Transverse colon (tissue), 4 donors: Measurements from ENCODE around the gene KIAA1614. TPM values are rescaled to one million over a fixed set of nuclear protein-coding genes. Genes with fewer than 3 reads are reported as not detected.

ENCODE experiments used
- DNase-seq: peaks from one replicate; pipeline ENCODE4 v3.0.0-alpha.2; 2019
- H3K27ac ChIP-seq, 4 donors: fragments of 200-600 bp; sonication (generic); 2 replicates each; pipeline ENCODE4 v1.5.1; 2016 to 2018; ENCODE audit warnings: inconsistent platforms in 4 of 4
- H3K27me3 ChIP-seq: fragments of 200-600 bp; sonication (generic); 2 replicates; pipeline ENCODE4 v1.5.1; 2017; ENCODE audit warnings: inconsistent platforms
- H3K36me3 ChIP-seq, 4 donors: fragments of 200-600 bp; sonication (generic); 2 replicates each; pipeline ENCODE4 v1.5.1; 2017 to 2019; ENCODE audit warnings: inconsistent platforms in 4 of 4
- H3K4me1 ChIP-seq, 4 donors: fragments of 200-600 bp; sonication (generic); 2 replicates each; pipeline ENCODE4 v1.5.1; 2017 to 2020; ENCODE audit warnings: inconsistent platforms in 4 of 4
- H3K4me3 ChIP-seq, 4 donors: fragments of 200-600 bp; sonication (generic); 1 replicate in 1 of 4; 2 replicates in 3 of 4; pipeline versions ENCODE4 v1.5.1 to v1.6.1; 2017 to 2019; ENCODE audit warnings: inconsistent platforms in 4 of 4
- H3K9me3 ChIP-seq, 2 donors: fragments of 200-600 bp; sonication (generic); 2 replicates each; pipeline ENCODE4 v1.5.1; 2017 to 2019; ENCODE audit warnings: inconsistent platforms in 2 of 2
- EP300 ChIP-seq: sonication (generic); formaldehyde crosslinking; IDR thresholded peaks from one replicate; pipeline ENCODE4 v1.6.1; 2017; ENCODE audit warnings: antibody characterized with exemption, low read depth
- POLR2A ChIP-seq: fragments of 450-650 bp; IDR thresholded peaks from one replicate; pipeline ENCODE4 v1.6.1; 2016; ENCODE audit warnings: antibody characterized with exemption, mild to moderate bottlenecking, moderate library complexity
- POLR2AphosphoS5 ChIP-seq, 3 donors: sonication (generic); formaldehyde crosslinking; IDR thresholded peaks; one replicate each; pipeline ENCODE4 v1.6.1; 2016; ENCODE audit warnings: antibody characterized with exemption in 3 of 3
- WGBS, 2 donors: methylation state at CpG; one replicate each; pipeline ENCODE4 v1.1.5; 2018; ENCODE audit warnings: low coverage in 1 of 2; 5-methylcytosine and 5-hydroxymethylcytosine counted together
- in situ Hi-C, 4 donors: fragments of 200-750 bp; cut with MboI; loops; one replicate each; pipeline versions ENCODE4 v1.15.0 to v1.15.1; 2017; ENCODE audit warnings: low sequenced_read_pairs in 3 of 4, low pct_ligation_motif_present in 1 of 4, low pct_unique_long_range_greater_than_20kb in 1 of 4
- intact Hi-C: fragments of 100-400 bp; cut with DNase I; formaldehyde crosslinking; loops from one replicate; pipeline ENCODE4 v1.15.1; 2023; ENCODE audit warnings: low total_unique reads
- total RNA-seq, 4 donors: library from RNA; depleted of rRNA; stranded (reverse); fragments of >200 nt; gene quantifications; one replicate each; pipeline ENCODE4 v1.1.0, GENCODE V29; 2016
- TF ChIP-seq, protein P1 (sequence below), 5 experiments: fragments of 200-600 bp in 3 of 5; fragments of 450-650 bp in 2 of 5; sonication (generic) in 3 of 5; IDR thresholded peaks; 1 replicate in 2 of 5; 2 replicates in 3 of 5; pipeline ENCODE4 v1.5.1; 2016 to 2017; ENCODE audit warnings: antibody characterized with exemption in 5 of 5, inconsistent platforms in 3 of 5, mild to moderate bottlenecking in 2 of 5, moderate library complexity in 1 of 5

The KIAA1614 gene
- total RNA-seq, 4 donors from 2014 or later: 2.3 to 9.4 (median 2.8) TPM

DNA sequence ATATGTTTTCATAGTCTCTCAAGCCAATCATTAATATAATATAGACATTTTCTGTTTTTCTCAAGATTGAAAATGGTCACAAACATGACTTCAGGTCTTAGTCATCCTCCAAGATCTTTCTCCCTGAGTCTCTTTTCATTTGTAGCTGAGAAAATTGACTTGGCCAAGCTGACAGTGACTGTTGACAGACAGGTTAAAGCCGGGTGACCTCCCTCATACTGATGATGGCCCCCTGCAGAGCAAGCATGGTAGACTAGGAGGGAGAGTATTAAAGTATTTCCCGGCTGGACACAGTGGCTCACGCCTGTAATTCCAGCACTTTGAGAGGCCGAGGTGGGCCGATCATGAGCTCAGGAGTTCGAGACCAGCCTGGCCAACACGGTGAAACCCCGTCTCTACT, 6.8 kb upstream of the KIAA1614 start:
- WGBS, 2 donors: 91% methylated on average over 8 of the region's 8 CpGs; no CpG with 5 or more reads in 1 of the 2 donors
- Histone ChIP-seq H3K4me3 (no peak overlapping the region), H3K9me3 (no peaks in the 10 kb centered on the region), H3K27me3 (no peaks in the 10 kb centered on the region), H3K4me1 (no peaks in the 10 kb centered on the region), H3K27ac (no peak overlapping the region), H3K36me3 (no peaks in the 10 kb centered on the region)
- intact Hi-C loops: loop anchor here (2.0 kb wide), 1 partner anchor 67 kb away; no protein-coding TSS in a partner anchor
- DNase-seq: no peak
- no peak for TF ChIP-seq POLR2AphosphoS5 (IDR thresholded peaks at IDR 0.05)
- TF ChIP-seq POLR2A: no peak
- TF ChIP-seq EP300: no peak
- TF ChIP-seq, protein P1, sequence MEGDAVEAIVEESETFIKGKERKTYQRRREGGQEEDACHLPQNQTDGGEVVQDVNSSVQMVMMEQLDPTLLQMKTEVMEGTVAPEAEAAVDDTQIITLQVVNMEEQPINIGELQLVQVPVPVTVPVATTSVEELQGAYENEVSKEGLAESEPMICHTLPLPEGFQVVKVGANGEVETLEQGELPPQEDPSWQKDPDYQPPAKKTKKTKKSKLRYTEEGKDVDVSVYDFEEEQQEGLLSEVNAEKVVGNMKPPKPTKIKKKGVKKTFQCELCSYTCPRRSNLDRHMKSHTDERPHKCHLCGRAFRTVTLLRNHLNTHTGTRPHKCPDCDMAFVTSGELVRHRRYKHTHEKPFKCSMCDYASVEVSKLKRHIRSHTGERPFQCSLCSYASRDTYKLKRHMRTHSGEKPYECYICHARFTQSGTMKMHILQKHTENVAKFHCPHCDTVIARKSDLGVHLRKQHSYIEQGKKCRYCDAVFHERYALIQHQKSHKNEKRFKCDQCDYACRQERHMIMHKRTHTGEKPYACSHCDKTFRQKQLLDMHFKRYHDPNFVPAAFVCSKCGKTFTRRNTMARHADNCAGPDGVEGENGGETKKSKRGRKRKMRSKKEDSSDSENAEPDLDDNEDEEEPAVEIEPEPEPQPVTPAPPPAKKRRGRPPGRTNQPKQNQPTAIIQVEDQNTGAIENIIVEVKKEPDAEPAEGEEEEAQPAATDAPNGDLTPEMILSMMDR (IDR thresholded peaks at IDR 0.05): no peak
- in situ Hi-C loops: no loop called here

DNA sequence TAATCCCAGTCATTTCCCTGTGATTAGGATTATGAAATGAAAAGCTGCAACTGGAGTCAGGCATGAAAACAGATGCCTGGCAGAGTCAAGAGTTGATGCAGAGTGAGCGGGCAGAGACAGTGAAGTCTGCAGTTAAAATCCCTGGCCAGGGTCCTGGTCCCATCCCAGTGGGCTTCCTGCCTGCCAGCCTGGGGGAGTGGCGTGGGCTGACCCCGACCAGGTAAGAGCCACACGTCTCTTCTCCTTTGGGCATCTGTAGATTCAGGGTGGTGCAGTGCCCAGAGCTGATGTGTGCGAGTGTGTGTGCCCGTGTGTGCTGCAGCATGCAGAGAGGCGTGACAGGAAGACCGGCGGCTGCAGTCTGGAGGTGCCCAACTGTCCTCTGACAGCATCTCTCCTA, 6.2 kb upstream of the KIAA1614 start:
- Histone ChIP-seq H3K27me3 (no peaks in the 10 kb centered on the region), H3K4me1 (peaks cover 0 to 4% (median under 1%) of the 10 kb centered on the region in 4 donors), H3K9me3 (no peaks in the 10 kb centered on the region), H3K36me3 (no peaks in the 10 kb centered on the region), H3K4me3 (no peak overlapping the region), H3K27ac (no peak overlapping the region)
- DNase-seq: no peak
- intact Hi-C loops (loop anchor here (2.0 kb wide), 1 partner anchor 68 kb away; no protein-coding TSS in a partner anchor), in situ Hi-C loops (no loop called here)
- TF ChIP-seq POLR2A (no peak), EP300 (no peak), POLR2AphosphoS5 (IDR thresholded peaks at IDR 0.05) (no peak)
- TF ChIP-seq, protein P1 (IDR thresholded peaks at IDR 0.05): no peak
- WGBS, 2 donors: 93 to 94% methylated on average over 3 to 9 of the region's 9 CpGs

DNA sequence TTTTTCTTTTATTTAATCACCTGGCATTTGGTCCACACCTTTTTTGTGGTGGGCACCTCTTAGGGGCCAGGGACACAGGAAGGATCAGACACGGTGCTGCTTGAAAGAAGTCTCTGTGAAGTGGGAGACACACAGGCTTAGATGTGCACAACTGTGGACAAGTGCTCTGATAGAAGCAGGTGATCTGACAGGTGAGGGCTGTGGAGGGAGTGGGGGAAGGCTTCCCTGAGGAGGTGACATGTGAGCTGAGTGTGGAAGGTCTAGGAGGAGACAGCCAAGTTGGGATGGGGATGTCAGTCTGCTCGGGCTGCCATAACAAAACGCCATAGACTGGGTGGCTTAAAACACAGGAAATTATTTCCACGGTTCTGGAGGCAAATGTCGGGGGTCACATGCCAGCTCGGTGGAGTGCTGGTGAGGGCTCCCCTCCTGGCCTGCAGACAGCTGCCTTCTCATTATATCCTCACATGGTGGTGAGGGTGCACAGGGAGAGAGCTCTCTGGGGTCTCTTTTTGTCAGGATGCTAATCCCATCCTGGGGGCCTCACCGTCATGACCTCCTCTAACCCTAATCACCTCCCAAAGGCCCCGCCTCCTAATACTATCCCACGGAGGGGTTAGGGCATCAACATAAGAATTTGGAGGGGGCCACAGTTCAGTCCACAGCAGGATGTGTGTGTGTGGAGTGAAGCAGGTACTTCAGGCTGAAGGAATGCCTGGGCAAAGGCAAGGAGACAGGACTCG, 5.2 kb upstream of the KIAA1614 start:
- no peak overlapping the region for H3K27ac ChIP-seq
- in situ Hi-C loops (no loop called here), intact Hi-C loops (loop anchor here (2.0 kb wide), 1 partner anchor 69 kb away; no protein-coding TSS in a partner anchor)
- no peak for DNase-seq
- H3K4me1 ChIP-seq: peaks cover 3 to 14% (median 5%) of the 10 kb centered on the region in 4 donors
- H3K9me3 ChIP-seq: no peaks in the 10 kb centered on the region
- TF ChIP-seq POLR2AphosphoS5 (IDR thresholded peaks at IDR 0.05): no peak
- TF ChIP-seq, protein P1 (IDR thresholded peaks at IDR 0.05): no peak
- TF ChIP-seq EP300: no peak
- no peak for TF ChIP-seq POLR2A
- H3K4me3 ChIP-seq: no peak overlapping the region
- WGBS, 2 donors: 86 to 87% methylated on average over 3 to 10 of the region's 10 CpGs
- H3K27me3 ChIP-seq: peaks cover 6% of the 10 kb centered on the region
- H3K36me3 ChIP-seq: no peaks in the 10 kb centered on the region

DNA sequence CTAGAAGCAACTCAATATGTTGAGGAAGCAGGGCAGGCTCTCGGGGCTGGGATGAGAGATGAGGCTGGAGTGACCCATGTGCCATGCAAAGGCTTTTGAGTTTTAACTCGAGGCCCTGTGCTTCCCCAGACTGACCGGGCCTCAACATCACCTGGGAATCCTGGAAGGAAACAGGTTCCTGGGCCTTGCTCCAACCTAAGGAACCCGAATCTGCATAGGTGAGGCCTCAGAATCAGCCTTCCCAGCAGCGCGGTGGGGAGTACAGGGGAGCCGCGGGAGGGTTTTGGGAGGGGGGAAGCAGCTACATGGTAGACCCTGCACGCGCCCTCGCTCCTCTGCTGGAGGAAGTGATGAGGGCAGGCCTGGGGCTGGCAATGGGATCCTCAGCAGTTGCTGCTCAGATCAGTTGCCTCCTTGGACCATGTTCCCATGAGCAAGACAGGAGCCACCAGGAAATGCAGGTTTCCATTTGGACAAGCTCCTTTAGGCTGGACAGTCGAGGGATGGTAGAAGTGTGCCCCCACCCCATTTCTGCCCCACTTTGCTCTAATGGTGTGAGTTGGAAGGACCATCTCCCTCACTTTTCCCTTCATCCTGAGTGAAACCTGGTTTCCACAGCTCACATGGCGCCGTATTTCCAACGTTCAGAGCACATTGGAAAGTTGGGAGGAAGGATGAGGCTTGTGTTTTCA, 4.5 kb upstream of the KIAA1614 start:
- TF ChIP-seq, protein P1 (IDR thresholded peaks at IDR 0.05): no peak
- no peak for TF ChIP-seq POLR2AphosphoS5 (IDR thresholded peaks at IDR 0.05)
- H3K9me3 ChIP-seq: no peaks in the 10 kb centered on the region
- 60 to 90% methylated on average over 1 to 15 of the region's 15 CpGs for WGBS, 2 donors
- H3K4me1 ChIP-seq: peaks cover 3 to 16% (median 5%) of the 10 kb centered on the region in 4 donors
- intact Hi-C loops: no loop called here
- H3K27ac ChIP-seq: no peak overlapping the region
- no peaks in the 10 kb centered on the region for H3K36me3 ChIP-seq
- in situ Hi-C loops: no loop called here
- no peak for DNase-seq
- H3K27me3 ChIP-seq: peaks cover 14% of the 10 kb centered on the region
- H3K4me3 ChIP-seq: no peak overlapping the region
